K562 (cell line): ENCODE data around the gene PPP1CA. TPM values are rescaled to one million over a fixed set of nuclear protein-coding genes. Genes with fewer than 3 reads are reported as not detected.

Source experiments
- PHF21A ChIP-seq: fragments of 450-650 bp; IDR thresholded peaks from 2 replicates; pipeline ENCODE4 v1.6.1; 2017; ENCODE audit warnings: low read depth, borderline replicate concordance
- PURB ChIP-seq: sonication (generic); formaldehyde crosslinking; IDR thresholded peaks from 2 replicates; pipeline ENCODE4 v1.9.0; 2021; ENCODE audit warnings: low read depth, mild to moderate bottlenecking, missing genetic modification reagents
- VEZF1 ChIP-seq: fragments of 200-800 bp; sonication (Bioruptor generic); IDR thresholded peaks from 2 replicates; pipeline ENCODE4 v1.6.1; 2017; ENCODE audit warnings: missing genetic modification characterization, missing compliant biosample characterization
- ZC3H11A ChIP-seq: IDR thresholded peaks from 2 replicates; pipeline ENCODE4 v1.6.1; 2012; ENCODE audit warnings: low read depth, low read length, improper control_type of control experiment
- ZNF583 ChIP-seq: fragments of 250-450 bp; sonication (Bioruptor Pico); IDR thresholded peaks from 2 replicates; pipeline ENCODE4 v1.4.0; 2020
- polyA plus RNA-seq, 8 experiments: library from polyadenylated mRNA; depleted of rRNA in 4 of 8; stranded (reverse) in 5 of 8; unstranded in 3 of 8; fragments of >200 nt; fragmentation: Nextera tagmentation in 2 of 8; fragmentation: Illumina TruSeq in 1 of 8; extraction: Ambion mirVana in 2 of 8; extraction: Trizol in 1 of 8; gene quantifications; 2 replicates each; pipeline versions ENCODE4 v1.2.1 to v1.2.3, GENCODE V29; 2011 to 2014; ENCODE audit warnings: inconsistent platforms in 1 of 8, missing spikeins in 1 of 8
- total RNA-seq, 7 experiments: library from RNA; depleted of rRNA in 6 of 7; stranded (reverse); fragments of >200 nt in 6 of 7; fragmentation: Illumina TruSeq in 2 of 7; extraction: Trizol in 2 of 7; gene quantifications; 2 replicates each; pipeline versions ENCODE4 v1.2.1 to v1.2.3, GENCODE V29; 2011 to 2021; ENCODE audit warnings: low replicate concordance in 1 of 7
- TF ChIP-seq, protein P1 (sequence below): sonication (generic); formaldehyde crosslinking; IDR thresholded peaks from 2 replicates; pipeline ENCODE4 v1.8.1; 2023; ENCODE audit warnings: missing genetic modification reagents, mild to moderate bottlenecking, borderline replicate concordance
- TF ChIP-seq, protein P2 (sequence below): fragments of 450-650 bp; IDR thresholded peaks from 2 replicates; pipeline ENCODE4 v1.6.1; 2014; ENCODE audit warnings: low read depth, mild to moderate bottlenecking, moderate library complexity, borderline replicate concordance

PPP1CA gene
- total and polyA plus RNA-seq, 9 of the 15 experiments (the other 6 are each of a cell fraction or from before 2014, with no cell fraction given) = 18.2 to 242 (median 188) TPM

DNA sequence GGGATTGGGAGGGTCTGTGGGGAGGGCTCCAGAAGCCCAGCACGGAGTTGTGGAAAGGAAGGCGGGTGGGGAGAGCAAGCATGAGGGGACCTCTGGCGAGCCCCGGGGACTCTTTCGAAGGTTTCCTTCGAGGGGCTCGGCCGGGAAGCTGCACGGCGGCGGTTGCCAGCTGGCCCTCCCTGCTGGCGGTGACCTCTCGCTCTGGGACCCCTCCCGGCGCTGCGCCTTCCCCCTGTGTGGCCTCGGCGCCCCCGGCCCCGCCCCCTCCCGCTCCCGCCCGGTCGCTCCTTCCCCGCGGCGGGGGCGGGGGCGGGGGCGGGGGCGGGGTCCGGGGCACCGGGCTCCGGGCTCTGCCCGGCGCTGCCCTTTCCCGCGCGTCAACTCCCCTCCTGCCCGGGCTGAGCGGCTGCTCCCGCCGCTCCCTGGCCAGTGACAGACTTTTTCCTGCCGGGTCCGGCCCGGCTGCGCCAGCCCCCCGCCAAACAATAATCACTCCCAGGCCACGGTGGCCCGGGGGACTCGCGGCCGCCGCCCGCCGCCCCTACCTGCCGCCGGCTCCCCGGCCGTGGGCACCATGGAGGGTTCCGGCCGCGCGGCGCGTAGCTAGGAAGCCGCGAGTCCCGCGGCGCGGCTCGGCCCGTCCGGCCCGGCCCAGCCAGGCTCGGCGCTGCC lies 29.2 kb downstream of the PPP1CA start (continued):
- TF ChIP-seq VEZF1 (peak; percentile 88), PHF21A (no peak), ZC3H11A (no peak), PURB (CRISPR knock-in tag) (no peak), ZNF583 (CRISPR knock-in tag) (no peak)
- TF ChIP-seq, protein P1, sequence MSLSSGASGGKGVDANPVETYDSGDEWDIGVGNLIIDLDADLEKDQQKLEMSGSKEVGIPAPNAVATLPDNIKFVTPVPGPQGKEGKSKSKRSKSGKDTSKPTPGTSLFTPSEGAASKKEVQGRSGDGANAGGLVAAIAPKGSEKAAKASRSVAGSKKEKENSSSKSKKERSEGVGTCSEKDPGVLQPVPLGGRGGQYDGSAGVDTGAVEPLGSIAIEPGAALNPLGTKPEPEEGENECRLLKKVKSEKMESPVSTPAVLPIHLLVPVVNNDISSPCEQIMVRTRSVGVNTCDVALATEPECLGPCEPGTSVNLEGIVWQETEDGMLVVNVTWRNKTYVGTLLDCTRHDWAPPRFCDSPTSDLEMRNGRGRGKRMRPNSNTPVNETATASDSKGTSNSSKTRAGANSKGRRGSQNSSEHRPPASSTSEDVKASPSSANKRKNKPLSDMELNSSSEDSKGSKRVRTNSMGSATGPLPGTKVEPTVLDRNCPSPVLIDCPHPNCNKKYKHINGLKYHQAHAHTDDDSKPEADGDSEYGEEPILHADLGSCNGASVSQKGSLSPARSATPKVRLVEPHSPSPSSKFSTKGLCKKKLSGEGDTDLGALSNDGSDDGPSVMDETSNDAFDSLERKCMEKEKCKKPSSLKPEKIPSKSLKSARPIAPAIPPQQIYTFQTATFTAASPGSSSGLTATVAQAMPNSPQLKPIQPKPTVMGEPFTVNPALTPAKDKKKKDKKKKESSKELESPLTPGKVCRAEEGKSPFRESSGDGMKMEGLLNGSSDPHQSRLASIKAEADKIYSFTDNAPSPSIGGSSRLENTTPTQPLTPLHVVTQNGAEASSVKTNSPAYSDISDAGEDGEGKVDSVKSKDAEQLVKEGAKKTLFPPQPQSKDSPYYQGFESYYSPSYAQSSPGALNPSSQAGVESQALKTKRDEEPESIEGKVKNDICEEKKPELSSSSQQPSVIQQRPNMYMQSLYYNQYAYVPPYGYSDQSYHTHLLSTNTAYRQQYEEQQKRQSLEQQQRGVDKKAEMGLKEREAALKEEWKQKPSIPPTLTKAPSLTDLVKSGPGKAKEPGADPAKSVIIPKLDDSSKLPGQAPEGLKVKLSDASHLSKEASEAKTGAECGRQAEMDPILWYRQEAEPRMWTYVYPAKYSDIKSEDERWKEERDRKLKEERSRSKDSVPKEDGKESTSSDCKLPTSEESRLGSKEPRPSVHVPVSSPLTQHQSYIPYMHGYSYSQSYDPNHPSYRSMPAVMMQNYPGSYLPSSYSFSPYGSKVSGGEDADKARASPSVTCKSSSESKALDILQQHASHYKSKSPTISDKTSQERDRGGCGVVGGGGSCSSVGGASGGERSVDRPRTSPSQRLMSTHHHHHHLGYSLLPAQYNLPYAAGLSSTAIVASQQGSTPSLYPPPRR = no peak
- TF ChIP-seq, protein P2, sequence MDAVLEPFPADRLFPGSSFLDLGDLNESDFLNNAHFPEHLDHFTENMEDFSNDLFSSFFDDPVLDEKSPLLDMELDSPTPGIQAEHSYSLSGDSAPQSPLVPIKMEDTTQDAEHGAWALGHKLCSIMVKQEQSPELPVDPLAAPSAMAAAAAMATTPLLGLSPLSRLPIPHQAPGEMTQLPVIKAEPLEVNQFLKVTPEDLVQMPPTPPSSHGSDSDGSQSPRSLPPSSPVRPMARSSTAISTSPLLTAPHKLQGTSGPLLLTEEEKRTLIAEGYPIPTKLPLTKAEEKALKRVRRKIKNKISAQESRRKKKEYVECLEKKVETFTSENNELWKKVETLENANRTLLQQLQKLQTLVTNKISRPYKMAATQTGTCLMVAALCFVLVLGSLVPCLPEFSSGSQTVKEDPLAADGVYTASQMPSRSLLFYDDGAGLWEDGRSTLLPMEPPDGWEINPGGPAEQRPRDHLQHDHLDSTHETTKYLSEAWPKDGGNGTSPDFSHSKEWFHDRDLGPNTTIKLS = no peak
